OCI-LY1 (cell line): ENCODE data around the gene PCP4.

ENCODE experiments used
- H2AFZ ChIP-seq: fragments of 200-600 bp; sonication (generic), shearing (Covaris generic); 2 replicates; pipeline ENCODE4 v1.6.0; 2014; ENCODE audit warnings: antibody characterized with exemption, mild to moderate bottlenecking, low read length
- H3F3A ChIP-seq: fragments of 200-600 bp; sonication (generic), shearing (Covaris generic); 2 replicates; pipeline ENCODE4 v1.6.0; 2014; ENCODE audit warnings: mild to moderate bottlenecking, antibody characterized with exemption, low read length, moderate library complexity; ENCODE audit not compliant: insufficient read depth
- H3K27ac ChIP-seq: fragments of 200-600 bp; sonication (generic); 2 replicates; pipeline ENCODE4 v1.5.1; 2014; ENCODE audit warnings: low read length, mixed run types, mild to moderate bottlenecking, low read depth; ENCODE audit not compliant: poor library complexity, severe bottlenecking
- H3K27me3 ChIP-seq: fragments of 200-600 bp; sonication (generic); 2 replicates; pipeline ENCODE4 v1.6.0; 2014; ENCODE audit warnings: antibody characterized with exemption, mild to moderate bottlenecking, low read length, moderate library complexity; ENCODE audit not compliant: insufficient read depth
- H3K36me3 ChIP-seq: fragments of 200-600 bp; sonication (generic); 2 replicates; pipeline ENCODE4 v1.6.1; 2014; ENCODE audit warnings: mild to moderate bottlenecking, antibody characterized with exemption, low read length, moderate library complexity, mixed read lengths; ENCODE audit not compliant: insufficient read depth
- H3K4me1 ChIP-seq: fragments of 200-600 bp; sonication (generic); 2 replicates; pipeline ENCODE4 v1.5.1; 2014; ENCODE audit warnings: mild to moderate bottlenecking, low read length, moderate library complexity; ENCODE audit not compliant: insufficient read depth, severe bottlenecking
- H3K4me2 ChIP-seq: fragments of 200-600 bp; sonication (generic), shearing (Covaris generic); 2 replicates; pipeline ENCODE4 v1.6.1; 2014; ENCODE audit warnings: low read length
- H3K4me3 ChIP-seq: fragments of 200-600 bp; sonication (generic); 2 replicates; pipeline ENCODE4 v1.5.1; 2014; ENCODE audit warnings: low read length, low read depth, mild to moderate bottlenecking, mixed read lengths; ENCODE audit not compliant: poor library complexity, severe bottlenecking
- H3K79me2 ChIP-seq: fragments of 200-600 bp; shearing (Covaris generic); 2 replicates; pipeline ENCODE4 v1.6.1; 2016; ENCODE audit warnings: mixed run types, low read length, mixed read lengths; ENCODE audit not compliant: insufficient read depth
- H3K9ac ChIP-seq: fragments of 200-600 bp; sonication (generic), shearing (Covaris generic); 2 replicates; pipeline ENCODE4 v1.6.1; 2014; ENCODE audit warnings: mild to moderate bottlenecking, low read length, mixed read lengths
- H3K9me2 ChIP-seq: fragments of 200-600 bp; sonication (generic), shearing (Covaris generic); 2 replicates; pipeline ENCODE4 v1.6.1; 2014; ENCODE audit warnings: low read depth, mild to moderate bottlenecking, low read length, mixed read lengths
- H3K9me3 ChIP-seq: fragments of 200-600 bp; shearing (Covaris generic); 2 replicates; pipeline ENCODE4 v1.6.1; 2014; ENCODE audit warnings: low read length, mixed read lengths
- H4K20me1 ChIP-seq: fragments of 200-600 bp; sonication (generic), shearing (Covaris generic); 2 replicates; pipeline ENCODE4 v1.6.0; 2016; ENCODE audit warnings: mild to moderate bottlenecking, low read length; ENCODE audit not compliant: insufficient read depth
- EZH2 ChIP-seq: fragments of 200-600 bp; sonication (generic), shearing (Covaris generic); IDR thresholded peaks from 2 replicates; pipeline ENCODE4 v1.8.0; 2017; ENCODE audit warnings: borderline replicate concordance, mixed run types, mild to moderate bottlenecking, antibody characterized with exemption, low read length, moderate library complexity, mixed read lengths
- TF ChIP-seq, protein P1 (sequence below): fragments of 200-600 bp; sonication (generic), shearing (Covaris generic); IDR thresholded peaks from 2 replicates; pipeline ENCODE4 v1.5.1; 2017; ENCODE audit warnings: mild to moderate bottlenecking, antibody characterized with exemption, low read length, moderate library complexity, mixed read lengths

The PCP4 gene

GRCh38 chr21:39915881-39916280 lies 48.6 kb downstream of the PCP4 start:
- Histone ChIP-seq H3K4me1 (no peaks in the 10 kb centered on the region), H3K36me3 (no peaks in the 10 kb centered on the region), H3K27ac (no peak overlapping the region), H3F3A (no peaks in the 10 kb centered on the region), H3K79me2 (no peaks in the 10 kb centered on the region), H3K9ac (no peak overlapping the region), H4K20me1 (no peaks in the 10 kb centered on the region), H3K27me3 (no peaks in the 10 kb centered on the region), H3K4me3 (no peak overlapping the region), H2AFZ (no peak overlapping the region), H3K4me2 (no peak overlapping the region), H3K9me2 (no peaks in the 10 kb centered on the region), H3K9me3 (no peaks in the 10 kb centered on the region)
- TF ChIP-seq, protein P1, sequence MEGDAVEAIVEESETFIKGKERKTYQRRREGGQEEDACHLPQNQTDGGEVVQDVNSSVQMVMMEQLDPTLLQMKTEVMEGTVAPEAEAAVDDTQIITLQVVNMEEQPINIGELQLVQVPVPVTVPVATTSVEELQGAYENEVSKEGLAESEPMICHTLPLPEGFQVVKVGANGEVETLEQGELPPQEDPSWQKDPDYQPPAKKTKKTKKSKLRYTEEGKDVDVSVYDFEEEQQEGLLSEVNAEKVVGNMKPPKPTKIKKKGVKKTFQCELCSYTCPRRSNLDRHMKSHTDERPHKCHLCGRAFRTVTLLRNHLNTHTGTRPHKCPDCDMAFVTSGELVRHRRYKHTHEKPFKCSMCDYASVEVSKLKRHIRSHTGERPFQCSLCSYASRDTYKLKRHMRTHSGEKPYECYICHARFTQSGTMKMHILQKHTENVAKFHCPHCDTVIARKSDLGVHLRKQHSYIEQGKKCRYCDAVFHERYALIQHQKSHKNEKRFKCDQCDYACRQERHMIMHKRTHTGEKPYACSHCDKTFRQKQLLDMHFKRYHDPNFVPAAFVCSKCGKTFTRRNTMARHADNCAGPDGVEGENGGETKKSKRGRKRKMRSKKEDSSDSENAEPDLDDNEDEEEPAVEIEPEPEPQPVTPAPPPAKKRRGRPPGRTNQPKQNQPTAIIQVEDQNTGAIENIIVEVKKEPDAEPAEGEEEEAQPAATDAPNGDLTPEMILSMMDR, result no peak
- no peak for TF ChIP-seq EZH2

- H3K27me3 ChIP-seq, result no peaks in the 10 kb centered on the region
- no peak overlapping the region for H3K9ac ChIP-seq
- no peak overlapping the region for H2AFZ ChIP-seq
- H3K4me3 ChIP-seq, result no peak overlapping the region
- H3K27ac ChIP-seq, result no peak overlapping the region
- no peaks in the 10 kb centered on the region for H3K36me3 ChIP-seq
- no peaks in the 10 kb centered on the region for H3K9me3 ChIP-seq
- no peaks in the 10 kb centered on the region for H3K9me2 ChIP-seq
- no peaks in the 10 kb centered on the region for H4K20me1 ChIP-seq
- no peak overlapping the region for H3K4me2 ChIP-seq
- TF ChIP-seq EZH2, result no peak
- TF ChIP-seq, protein P1, result no peak
- no peaks in the 10 kb centered on the region for H3K4me1 ChIP-seq
- H3F3A ChIP-seq, result no peaks in the 10 kb centered on the region
- no peaks in the 10 kb centered on the region for H3K79me2 ChIP-seq
Measured at GRCh38 chr21:39918558-39918957, 51.3 kb downstream of the PCP4 start.

DNA sequence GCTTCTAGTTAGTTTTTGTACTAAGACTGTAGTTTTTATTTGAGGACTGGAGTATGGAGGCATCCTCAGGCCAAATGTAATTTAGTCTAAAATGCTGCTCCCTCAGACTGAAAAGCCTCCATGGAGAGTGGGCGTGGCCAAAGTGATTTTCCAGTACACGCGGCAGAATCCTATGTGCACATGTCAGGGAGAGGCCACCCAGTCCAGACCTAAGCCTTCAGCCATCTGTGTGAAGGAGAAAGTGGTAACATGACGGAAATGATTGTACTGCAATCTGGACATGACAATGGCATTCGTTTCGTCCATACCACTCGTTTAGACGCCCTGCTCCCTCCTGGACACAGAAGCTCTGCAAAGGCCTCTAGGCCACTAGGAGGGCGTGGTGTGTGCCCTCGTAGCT lies 56.2 kb downstream of the PCP4 start:
- Histone ChIP-seq H3K9me2 (no peaks in the 10 kb centered on the region), H3K4me2 (no peak overlapping the region), H3K79me2 (no peaks in the 10 kb centered on the region)

More for the DNA sequence above, 56.2 kb downstream of the PCP4 start:
- no peak overlapping the region for H2AFZ ChIP-seq
- TF ChIP-seq EZH2, result no peak
- TF ChIP-seq, protein P1, result no peak
- no peak overlapping the region for H3K4me3 ChIP-seq
- no peaks in the 10 kb centered on the region for H3K36me3 ChIP-seq
- H3K4me1 ChIP-seq, result no peaks in the 10 kb centered on the region
- H3K9ac ChIP-seq, result no peak overlapping the region
- H3F3A ChIP-seq, result no peaks in the 10 kb centered on the region
- H3K9me3 ChIP-seq, result no peaks in the 10 kb centered on the region
- H3K27ac ChIP-seq, result no peak overlapping the region
- no peaks in the 10 kb centered on the region for H3K27me3 ChIP-seq
- no peaks in the 10 kb centered on the region for H4K20me1 ChIP-seq
